T-helper 17 cell (primary cell): ENCODE data around the gene ZNF358. TPM values are rescaled to one million over a fixed set of nuclear protein-coding genes. Genes with fewer than 3 reads are reported as not detected.

Experiments used
- ATAC-seq: fragments of 150-1000 bp; cut with Tn5 transposase; 2 replicates; pipeline ENCODE4 v1.10.0; 2021; ENCODE audit warnings: mild to moderate bottlenecking, moderate library complexity
- DNase-seq, 3 donors: peaks; one replicate each; pipeline versions ENCODE4 v3.0.0 to v3.0.0-alpha.2; 2020 to 2021
- H3K9me3 ChIP-seq: one replicate; pipeline ENCODE4 v1.7.0; 2013; ENCODE audit warnings: low read length, mild to moderate bottlenecking; ENCODE audit not compliant: control insufficient read depth, poor library complexity, severe bottlenecking
- H3K27ac Mint-ChIP-seq: one replicate; pipeline ENCODE4 v1.8.0; 2022; ENCODE audit warnings: mild to moderate bottlenecking, moderate library complexity, mixed read lengths
- H3K27me3 Mint-ChIP-seq: one replicate; pipeline ENCODE4 v1.8.0; 2022; ENCODE audit warnings: mixed read lengths
- H3K36me3 Mint-ChIP-seq: one replicate; pipeline ENCODE4 v1.8.0; 2022; ENCODE audit warnings: low read depth, mixed read lengths
- H3K4me1 Mint-ChIP-seq: one replicate; pipeline ENCODE4 v1.8.0; 2022; ENCODE audit warnings: mild to moderate bottlenecking, mixed read lengths
- H3K4me3 Mint-ChIP-seq: one replicate; pipeline ENCODE4 v1.8.0; 2022; ENCODE audit warnings: mild to moderate bottlenecking, moderate library complexity, mixed read lengths
- total RNA-seq, 4 donors: library from RNA in 2 of 4; stranded (reverse) in 2 of 4; gene quantifications; one replicate each; pipeline ENCODE4 v1.2.3 and lab custom pipeline; 2022 to 2026

The ZNF358 gene
- total RNA-seq, 2 donors from 2014 or later, result 4.1 to 5.1 TPM

DNA sequence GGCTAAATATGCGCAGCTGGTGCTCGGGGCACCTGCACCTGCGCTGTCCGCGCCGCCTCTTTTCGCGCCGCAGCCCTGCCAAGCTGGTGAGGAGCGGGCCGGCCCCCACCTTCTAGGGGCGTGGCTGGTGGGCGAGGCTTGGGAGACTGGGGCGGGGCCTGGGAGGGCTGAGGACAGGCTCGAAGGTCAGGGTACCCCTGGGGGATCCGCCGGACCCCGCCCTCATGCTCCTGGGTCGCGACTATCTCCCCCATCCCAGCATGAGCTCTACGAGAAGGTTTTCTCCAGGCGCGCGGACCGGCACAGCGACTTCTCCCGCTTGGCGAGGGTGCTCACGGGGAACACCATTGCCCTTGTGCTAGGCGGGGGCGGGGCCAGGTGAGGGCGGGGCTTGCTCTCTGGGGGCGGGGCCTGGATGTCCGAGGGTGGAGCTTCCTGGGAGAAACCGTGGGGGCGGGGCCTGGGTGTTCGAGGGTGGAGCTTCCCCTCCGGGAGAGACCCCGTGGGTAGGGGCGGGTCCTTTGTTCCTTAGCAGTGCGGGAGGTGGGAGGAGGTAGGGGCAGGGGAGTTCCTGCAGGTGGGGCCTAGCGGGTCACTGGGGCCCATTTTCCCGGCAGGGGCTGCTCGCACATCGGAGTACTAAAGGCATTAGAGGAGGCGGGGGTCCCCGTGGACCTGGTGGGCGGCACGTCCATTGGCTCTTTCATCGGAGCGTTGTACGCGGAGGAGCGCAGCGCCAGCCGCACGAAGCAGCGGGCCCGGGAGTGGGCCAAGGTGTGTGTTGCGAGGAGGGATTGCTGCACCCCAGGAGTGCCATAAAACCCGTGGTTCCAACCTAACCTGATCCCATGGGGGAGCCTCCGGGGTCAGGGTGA lies 39.3 kb downstream of the ZNF358 start:
- Mint-ChIP-seq H3K27me3 (no peaks in the 10 kb centered on the region), H3K27ac (no peak overlapping the region), H3K36me3 (peaks cover 7% of the 10 kb centered on the region), H3K4me3 (no peak overlapping the region), H3K4me1 (no peaks in the 10 kb centered on the region)
- H3K9me3 ChIP-seq, result no peaks in the 10 kb centered on the region
- DNase-seq, result no peak
- peak; percentile 41 for ATAC-seq

DNA sequence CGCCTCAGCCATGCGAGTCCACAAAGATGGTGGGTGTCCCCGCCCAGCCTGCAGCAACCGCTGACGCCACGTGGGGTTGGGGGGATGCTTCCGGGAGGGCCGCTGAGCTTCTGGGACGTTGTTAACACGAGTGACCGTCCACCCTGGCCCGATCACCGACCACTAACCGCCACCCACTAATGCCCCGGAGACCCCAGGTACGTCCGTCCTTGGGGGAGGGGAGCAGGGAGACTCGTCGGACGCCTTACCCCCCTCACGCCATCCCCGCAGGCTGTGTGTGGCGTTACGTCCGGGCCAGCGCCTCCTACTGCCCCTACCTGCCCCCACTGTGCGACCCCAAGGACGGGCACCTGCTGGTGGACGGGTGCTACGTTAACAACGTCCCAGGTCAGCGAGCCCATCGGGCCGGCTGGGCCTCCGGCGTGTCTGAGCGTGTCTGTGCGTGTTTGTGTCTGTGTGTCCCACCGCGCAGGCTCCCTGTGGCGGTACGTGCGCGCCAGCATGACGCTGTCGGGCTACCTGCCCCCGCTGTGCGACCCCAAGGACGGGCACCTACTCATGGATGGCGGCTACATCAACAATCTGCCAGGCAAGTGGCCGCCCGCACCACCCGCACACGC lies 40.9 kb downstream of the ZNF358 start:
- H3K4me1 Mint-ChIP-seq, result no peaks in the 10 kb centered on the region
- peak overlapping the region; percentile 12 for H3K4me3 Mint-ChIP-seq
- no peaks in the 10 kb centered on the region for H3K9me3 ChIP-seq
- DNase-seq (no peak), ATAC-seq (no peak)
- peaks cover 7% of the 10 kb centered on the region for H3K36me3 Mint-ChIP-seq
- no peaks in the 10 kb centered on the region for H3K27me3 Mint-ChIP-seq
- no peak overlapping the region for H3K27ac Mint-ChIP-seq

DNA sequence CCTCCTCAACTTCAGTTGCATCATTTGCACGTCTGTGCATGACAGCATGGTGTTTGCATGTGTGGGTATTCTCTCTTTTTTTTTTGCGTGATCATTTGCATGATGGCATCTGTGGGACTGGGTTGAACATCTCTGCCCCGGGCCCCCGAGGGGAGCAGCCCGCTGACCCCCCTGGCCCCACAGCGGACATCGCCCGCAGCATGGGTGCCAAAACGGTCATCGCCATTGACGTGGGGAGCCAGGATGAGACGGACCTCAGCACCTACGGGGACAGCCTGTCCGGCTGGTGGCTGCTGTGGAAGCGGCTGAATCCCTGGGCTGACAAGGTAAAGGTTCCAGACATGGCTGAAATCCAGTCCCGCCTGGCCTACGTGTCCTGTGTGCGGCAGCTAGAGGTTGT lies 42.8 kb downstream of the ZNF358 start:
- H3K27me3 Mint-ChIP-seq, result no peaks in the 10 kb centered on the region
- no peak for DNase-seq
- no peaks in the 10 kb centered on the region for H3K9me3 ChIP-seq
- H3K4me3 Mint-ChIP-seq, result no peak overlapping the region
- peaks cover 3% of the 10 kb centered on the region for H3K36me3 Mint-ChIP-seq
- no peak for ATAC-seq
- H3K4me1 Mint-ChIP-seq, result no peaks in the 10 kb centered on the region
- H3K27ac Mint-ChIP-seq, result no peak overlapping the region

DNA sequence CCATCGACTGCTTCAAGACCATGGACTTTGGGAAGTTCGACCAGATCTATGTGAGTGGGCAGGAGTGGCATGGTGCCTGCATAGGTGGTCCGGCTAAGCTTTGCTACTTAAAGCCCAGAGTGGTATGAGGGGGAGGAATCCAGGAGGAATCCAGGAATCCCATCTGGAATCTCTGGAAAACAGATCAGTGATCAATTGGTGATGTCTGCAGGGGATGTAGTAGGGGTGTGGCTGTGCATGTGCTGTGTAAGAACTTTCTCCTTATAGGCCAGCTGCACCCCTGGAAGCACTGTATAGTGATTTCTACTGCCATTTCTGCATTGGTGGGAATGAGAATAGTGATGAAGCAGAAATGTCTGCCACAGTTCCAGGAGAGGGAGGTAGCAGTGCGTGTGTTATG lies 43.2 kb downstream of the ZNF358 start:
- H3K27me3 Mint-ChIP-seq, result no peaks in the 10 kb centered on the region
- ATAC-seq (no peak), DNase-seq (no peak)
- no peaks in the 10 kb centered on the region for H3K4me1 Mint-ChIP-seq
- peaks cover 3% of the 10 kb centered on the region for H3K36me3 Mint-ChIP-seq
- no peak overlapping the region for H3K4me3 Mint-ChIP-seq
- H3K9me3 ChIP-seq, result no peaks in the 10 kb centered on the region
- no peak overlapping the region for H3K27ac Mint-ChIP-seq

DNA sequence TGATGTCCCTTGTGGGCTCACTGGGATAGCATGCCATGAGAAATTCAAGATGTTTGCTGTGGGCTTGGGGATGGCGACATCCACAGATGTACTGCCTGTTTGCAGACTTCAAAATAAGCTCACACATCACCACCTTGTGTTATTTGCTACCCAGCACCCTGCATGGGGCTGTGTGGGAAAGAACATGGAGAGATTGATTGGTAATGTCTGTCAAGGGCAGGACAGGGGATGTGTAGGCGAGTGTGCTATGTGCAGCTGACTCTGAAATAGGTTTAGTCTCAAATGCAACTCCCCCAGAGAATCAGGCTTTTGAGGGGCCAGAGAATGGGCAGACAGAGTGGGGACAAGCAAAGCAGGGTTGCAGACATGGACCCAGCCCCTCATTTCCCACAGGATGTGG lies 44.4 kb downstream of the ZNF358 start:
- H3K36me3 Mint-ChIP-seq, result peaks cover 3% of the 10 kb centered on the region
- H3K27ac Mint-ChIP-seq, result no peak overlapping the region
- ATAC-seq (no peak), DNase-seq (no peak)
- no peaks in the 10 kb centered on the region for H3K27me3 Mint-ChIP-seq
- H3K9me3 ChIP-seq, result no peaks in the 10 kb centered on the region
- H3K4me1 Mint-ChIP-seq, result no peaks in the 10 kb centered on the region
- no peak overlapping the region for H3K4me3 Mint-ChIP-seq

DNA sequence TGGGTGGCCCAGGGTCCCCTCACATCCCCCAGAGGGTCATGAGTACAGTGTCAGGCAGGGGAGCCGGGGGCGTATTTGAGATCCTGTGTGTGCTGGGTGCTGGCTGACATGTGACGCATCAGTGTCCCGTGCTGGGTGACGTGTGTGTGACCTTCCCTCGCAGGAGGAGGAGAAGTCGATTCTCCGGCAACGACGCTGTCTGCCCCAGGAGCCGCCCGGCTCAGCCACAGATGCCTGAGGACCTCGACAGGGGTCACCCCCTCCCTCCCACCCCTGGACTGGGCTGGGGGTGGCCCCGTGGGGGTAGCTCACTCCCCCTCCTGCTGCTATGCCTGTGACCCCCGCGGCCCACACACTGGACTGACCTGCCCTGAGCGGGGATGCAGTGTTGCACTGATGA lies 45.4 kb downstream of the ZNF358 start:
- Mint-ChIP-seq H3K27me3 (no peaks in the 10 kb centered on the region), H3K27ac (no peak overlapping the region), H3K36me3 (peaks cover 3% of the 10 kb centered on the region), H3K4me3 (no peak overlapping the region), H3K4me1 (no peaks in the 10 kb centered on the region)
- H3K9me3 ChIP-seq, result no peaks in the 10 kb centered on the region
- ATAC-seq, result no peak
- DNase-seq, result no peak

DNA sequence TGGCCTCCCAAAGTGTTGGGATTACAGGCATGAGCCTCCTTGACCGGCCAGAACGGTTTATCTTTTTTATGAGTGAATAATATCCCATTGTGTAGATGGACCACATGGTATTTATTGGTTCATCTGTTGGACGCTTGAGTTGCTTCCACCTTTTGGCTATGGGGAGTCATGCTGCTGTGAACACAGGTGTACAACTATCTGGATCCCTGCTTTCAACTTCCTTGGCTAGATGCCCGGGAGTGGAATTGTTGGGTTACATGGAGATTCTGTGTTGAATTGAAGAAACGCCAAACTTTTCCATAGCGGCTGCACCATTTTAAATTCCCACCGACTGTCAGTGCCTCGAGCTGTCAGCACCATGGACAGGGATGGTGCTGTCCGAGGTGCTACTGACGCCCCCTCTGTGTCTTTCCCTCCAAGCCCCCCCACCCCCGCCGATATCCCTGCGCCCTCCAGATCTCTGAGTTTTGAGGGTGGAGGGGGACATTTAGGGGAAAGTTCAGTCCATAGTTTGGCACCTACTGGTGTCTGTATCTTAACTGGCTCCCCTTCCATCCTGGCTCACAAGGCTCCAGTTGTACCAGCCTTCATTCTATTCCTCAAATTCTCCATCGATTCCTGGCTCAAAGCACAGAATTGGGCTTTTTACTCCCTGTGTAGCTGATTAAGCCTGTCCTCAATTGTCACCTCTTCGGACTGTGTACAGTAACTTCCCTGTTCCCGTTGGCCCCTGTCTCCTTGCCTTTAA lies 46.9 kb downstream of the ZNF358 start:
- DNase-seq (no peak), ATAC-seq (no peak)
- Mint-ChIP-seq H3K36me3 (peaks cover 3% of the 10 kb centered on the region), H3K27ac (no peak overlapping the region), H3K4me1 (no peaks in the 10 kb centered on the region), H3K27me3 (no peaks in the 10 kb centered on the region), H3K4me3 (no peak overlapping the region)
- no peaks in the 10 kb centered on the region for H3K9me3 ChIP-seq

DNA sequence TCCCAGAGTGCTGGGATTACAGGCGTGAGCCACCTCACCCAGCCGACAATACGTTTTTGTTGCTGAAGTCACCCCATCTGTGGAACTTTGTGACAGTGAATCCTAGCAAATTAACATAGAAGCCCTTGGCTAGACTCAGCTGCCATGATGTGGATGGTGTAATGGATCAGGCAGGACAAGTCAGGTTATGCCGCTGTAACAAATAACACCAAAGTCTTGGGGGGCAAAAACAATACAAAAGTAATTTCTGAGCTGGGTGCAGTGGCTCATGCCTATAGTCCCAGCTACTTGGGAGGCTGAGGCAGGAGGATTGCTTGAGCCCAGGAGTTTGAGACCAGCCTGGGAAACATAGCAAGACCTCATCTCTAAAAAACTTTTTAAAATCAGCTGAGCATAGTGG lies 49.0 kb downstream of the ZNF358 start:
- H3K9me3 ChIP-seq, result no peaks in the 10 kb centered on the region
- Mint-ChIP-seq H3K36me3 (no peaks in the 10 kb centered on the region), H3K27ac (no peak overlapping the region), H3K4me1 (no peaks in the 10 kb centered on the region), H3K4me3 (no peak overlapping the region), H3K27me3 (no peaks in the 10 kb centered on the region)
- DNase-seq (no peak), ATAC-seq (no peak)

DNA sequence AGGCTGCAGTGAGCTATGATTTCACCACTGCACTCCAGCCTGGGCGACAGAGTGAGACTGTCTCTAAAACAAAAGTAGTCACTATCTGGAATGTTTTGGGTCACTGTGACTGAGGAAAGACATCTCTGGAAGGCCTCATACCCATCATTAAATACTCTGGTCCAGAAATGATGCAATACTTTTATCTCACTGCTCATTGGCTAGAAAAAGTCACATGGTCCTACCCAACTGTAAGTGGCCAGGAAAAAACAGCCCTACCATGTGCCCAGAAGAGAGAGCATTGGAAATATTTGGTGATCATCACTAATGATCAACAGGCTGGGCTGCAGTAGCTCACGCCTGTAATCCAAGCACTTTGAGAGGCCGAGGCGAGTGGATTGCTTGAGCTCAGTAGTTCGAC lies 49.4 kb downstream of the ZNF358 start:
- Mint-ChIP-seq H3K4me3 (no peak overlapping the region), H3K27ac (no peak overlapping the region), H3K4me1 (no peaks in the 10 kb centered on the region), H3K27me3 (no peaks in the 10 kb centered on the region), H3K36me3 (no peaks in the 10 kb centered on the region)
- ATAC-seq (no peak), DNase-seq (no peak)
- H3K9me3 ChIP-seq, result no peaks in the 10 kb centered on the region

Other genes starting within 250 kb of the ZNF358 start
- 1 to 10 TPM in 1 of 2 donors, under 1 TPM in 1; 0.76 to 3.5 TPM for gene INSR, start 221.7 kb upstream of the ZNF358 start, total RNA-seq
- gene ARHGEF18, start 167.2 kb upstream of the ZNF358 start, total RNA-seq, result 100 to 1,000 TPM; 118 to 127 TPM
- not detected for gene PEX11G, start 27.1 kb upstream of the ZNF358 start, total RNA-seq
- 10 to 100 TPM; 11.4 to 17.0 TPM for gene MCOLN1, start 6.5 kb downstream of the ZNF358 start, total RNA-seq
- 10 to 100 TPM; 95.1 to 97.2 TPM for gene PNPLA6, start 19.6 kb downstream of the ZNF358 start, total RNA-seq
- under 1 TPM; 0.12 to 0.44 TPM for gene CAMSAP3, start 79.8 kb downstream of the ZNF358 start, total RNA-seq
- gene XAB2, start 113.4 kb downstream of the ZNF358 start, total RNA-seq, result 10 to 100 TPM; 56.3 to 70.1 TPM
- 100 to 1,000 TPM; 106 to 109 TPM for gene PET100, start 113.7 kb downstream of the ZNF358 start, total RNA-seq
- gene PCP2, start 117.6 kb downstream of the ZNF358 start, total RNA-seq, result 1 to 10 TPM; 2.0 to 9.1 TPM
- 100 to 1,000 TPM; 256 to 274 TPM for gene STXBP2, start 121.0 kb downstream of the ZNF358 start, total RNA-seq
- not detected for gene RETN, start 152.9 kb downstream of the ZNF358 start, total RNA-seq
- gene MCEMP1, start 161.0 kb downstream of the ZNF358 start, total RNA-seq, result under 1 TPM; 0.52 to 0.68 TPM
- 10 to 100 TPM; 55.5 to 69.8 TPM for gene TRAPPC5, start 164.7 kb downstream of the ZNF358 start, total RNA-seq
- gene FCER2, start 186.0 kb downstream of the ZNF358 start, total RNA-seq, result 1 to 10 TPM in 1 of 2 donors, not detected in 1; 7.0 TPM
- not detected for gene CLEC4G, start 216.0 kb downstream of the ZNF358 start, total RNA-seq
- gene CD209, start 231.4 kb downstream of the ZNF358 start, total RNA-seq, result not detected
- gene CLEC4M, start 247.1 kb downstream of the ZNF358 start, total RNA-seq, result under 1 TPM in 1 of 2 donors, not detected in 1; 0.17 TPM